DOHH2 (cell line): ENCODE results near the gene NIPBL.

ENCODE experiments used
- EZH2phosphoT487 ChIP-seq: fragments of 200-600 bp; sonication (generic); IDR thresholded peaks from 2 replicates; pipeline ENCODE4 v1.6.1; 2017; ENCODE audit warnings: borderline replicate concordance, mild to moderate bottlenecking, antibody characterized with exemption, low read length, moderate library complexity, mixed read lengths
- TF ChIP-seq, protein P1 (sequence below): fragments of 200-600 bp; sonication (generic); IDR thresholded peaks from one replicate; pipeline ENCODE4 v1.5.1; 2014; ENCODE audit warnings: antibody characterized with exemption, mild to moderate bottlenecking, low read depth, low read length; ENCODE audit not compliant: poor library complexity, severe bottlenecking

DNA sequence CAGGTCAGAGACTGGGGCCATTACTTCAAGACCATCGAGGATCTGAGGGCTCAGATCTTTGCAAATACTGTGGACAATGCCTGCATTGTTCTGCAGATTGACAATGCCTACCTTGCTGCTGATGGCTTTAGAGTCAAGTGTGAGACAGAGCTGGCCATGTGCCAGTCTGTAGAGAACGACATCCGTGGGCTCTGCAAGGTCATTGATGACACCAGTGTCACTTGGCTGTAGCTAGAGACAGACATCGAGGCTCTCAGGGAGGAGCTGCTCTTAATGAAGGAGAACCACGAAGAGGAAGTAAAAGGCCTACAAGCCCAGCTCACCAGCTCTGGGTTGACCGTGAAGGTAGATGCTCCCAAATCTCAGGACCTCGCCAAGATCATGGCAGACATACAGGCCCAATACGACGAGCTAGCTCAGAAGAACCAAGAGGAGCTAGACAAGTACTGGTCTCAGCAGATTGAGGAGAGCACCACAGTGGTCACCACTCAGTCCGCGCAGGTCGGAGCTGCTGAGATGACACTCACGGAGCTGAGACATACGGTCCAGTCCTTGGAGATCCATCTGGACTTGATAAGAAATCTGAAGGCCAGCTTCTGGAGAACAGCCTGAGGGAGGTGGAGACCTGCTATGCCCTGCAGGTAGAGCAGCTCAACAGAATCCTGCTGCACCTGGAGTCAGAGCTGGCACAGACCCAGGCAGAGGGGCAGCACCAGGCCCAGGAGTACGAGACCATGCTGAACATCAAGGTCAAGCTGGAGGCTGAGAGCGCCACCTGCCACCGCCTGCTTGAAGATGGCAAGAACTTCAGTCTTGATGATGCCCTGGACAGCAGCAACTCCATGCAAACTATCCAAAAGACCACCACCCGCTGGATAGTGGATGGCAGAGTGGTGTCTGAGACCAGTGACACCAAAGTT lies 9.3 kb downstream of the NIPBL start:
- TF ChIP-seq, protein P1, sequence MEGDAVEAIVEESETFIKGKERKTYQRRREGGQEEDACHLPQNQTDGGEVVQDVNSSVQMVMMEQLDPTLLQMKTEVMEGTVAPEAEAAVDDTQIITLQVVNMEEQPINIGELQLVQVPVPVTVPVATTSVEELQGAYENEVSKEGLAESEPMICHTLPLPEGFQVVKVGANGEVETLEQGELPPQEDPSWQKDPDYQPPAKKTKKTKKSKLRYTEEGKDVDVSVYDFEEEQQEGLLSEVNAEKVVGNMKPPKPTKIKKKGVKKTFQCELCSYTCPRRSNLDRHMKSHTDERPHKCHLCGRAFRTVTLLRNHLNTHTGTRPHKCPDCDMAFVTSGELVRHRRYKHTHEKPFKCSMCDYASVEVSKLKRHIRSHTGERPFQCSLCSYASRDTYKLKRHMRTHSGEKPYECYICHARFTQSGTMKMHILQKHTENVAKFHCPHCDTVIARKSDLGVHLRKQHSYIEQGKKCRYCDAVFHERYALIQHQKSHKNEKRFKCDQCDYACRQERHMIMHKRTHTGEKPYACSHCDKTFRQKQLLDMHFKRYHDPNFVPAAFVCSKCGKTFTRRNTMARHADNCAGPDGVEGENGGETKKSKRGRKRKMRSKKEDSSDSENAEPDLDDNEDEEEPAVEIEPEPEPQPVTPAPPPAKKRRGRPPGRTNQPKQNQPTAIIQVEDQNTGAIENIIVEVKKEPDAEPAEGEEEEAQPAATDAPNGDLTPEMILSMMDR: no peak
- TF ChIP-seq EZH2phosphoT487: no peak
